ENCODE data around the gene PHLPP2.
A peak's percentile ranks its signal among the peaks of the same experiment; 100 is the strongest.

Gene PHLPP2, protein sequence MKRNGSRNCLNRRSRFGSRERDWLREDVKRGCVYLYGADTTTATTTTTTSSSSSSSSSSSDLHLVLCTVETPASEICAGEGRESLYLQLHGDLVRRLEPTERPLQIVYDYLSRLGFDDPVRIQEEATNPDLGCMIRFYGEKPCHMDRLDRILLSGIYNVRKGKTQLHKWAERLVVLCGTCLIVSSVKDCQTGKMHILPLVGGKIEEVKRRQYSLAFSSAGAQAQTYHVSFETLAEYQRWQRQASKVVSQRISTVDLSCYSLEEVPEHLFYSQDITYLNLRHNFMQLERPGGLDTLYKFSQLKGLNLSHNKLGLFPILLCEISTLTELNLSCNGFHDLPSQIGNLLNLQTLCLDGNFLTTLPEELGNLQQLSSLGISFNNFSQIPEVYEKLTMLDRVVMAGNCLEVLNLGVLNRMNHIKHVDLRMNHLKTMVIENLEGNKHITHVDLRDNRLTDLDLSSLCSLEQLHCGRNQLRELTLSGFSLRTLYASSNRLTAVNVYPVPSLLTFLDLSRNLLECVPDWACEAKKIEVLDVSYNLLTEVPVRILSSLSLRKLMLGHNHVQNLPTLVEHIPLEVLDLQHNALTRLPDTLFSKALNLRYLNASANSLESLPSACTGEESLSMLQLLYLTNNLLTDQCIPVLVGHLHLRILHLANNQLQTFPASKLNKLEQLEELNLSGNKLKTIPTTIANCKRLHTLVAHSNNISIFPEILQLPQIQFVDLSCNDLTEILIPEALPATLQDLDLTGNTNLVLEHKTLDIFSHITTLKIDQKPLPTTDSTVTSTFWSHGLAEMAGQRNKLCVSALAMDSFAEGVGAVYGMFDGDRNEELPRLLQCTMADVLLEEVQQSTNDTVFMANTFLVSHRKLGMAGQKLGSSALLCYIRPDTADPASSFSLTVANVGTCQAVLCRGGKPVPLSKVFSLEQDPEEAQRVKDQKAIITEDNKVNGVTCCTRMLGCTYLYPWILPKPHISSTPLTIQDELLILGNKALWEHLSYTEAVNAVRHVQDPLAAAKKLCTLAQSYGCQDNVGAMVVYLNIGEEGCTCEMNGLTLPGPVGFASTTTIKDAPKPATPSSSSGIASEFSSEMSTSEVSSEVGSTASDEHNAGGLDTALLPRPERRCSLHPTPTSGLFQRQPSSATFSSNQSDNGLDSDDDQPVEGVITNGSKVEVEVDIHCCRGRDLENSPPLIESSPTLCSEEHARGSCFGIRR (N-terminal part only)

DNA sequence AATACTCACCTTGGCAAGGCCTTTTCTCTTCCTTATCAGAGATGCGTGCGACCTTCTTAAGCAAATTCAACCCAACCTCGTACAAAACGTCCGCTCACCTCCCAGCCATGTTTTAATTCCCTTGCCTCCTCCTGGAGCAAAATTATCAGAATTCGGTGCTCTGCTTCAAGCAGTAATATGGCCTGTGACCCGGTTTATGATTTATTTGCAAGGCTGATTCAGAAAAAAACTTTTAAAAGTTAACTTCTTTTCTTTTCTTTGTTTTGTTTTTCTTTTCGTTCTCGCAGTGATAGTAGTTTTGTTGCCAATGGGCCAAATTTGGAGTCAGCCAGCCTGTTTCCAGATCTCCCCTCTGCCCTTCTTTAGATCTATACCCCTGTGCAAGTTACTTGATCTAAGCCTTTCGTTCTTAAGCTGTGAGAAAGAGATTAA is at the start of gene PHLPP2:
PHLPP2 (minus strand) TSS at position 382 of the 432 bp plus-strand sequence. CDS start 9,906 bp downstream, outside the sequence.
- DNase-seq: no peak

DNA sequence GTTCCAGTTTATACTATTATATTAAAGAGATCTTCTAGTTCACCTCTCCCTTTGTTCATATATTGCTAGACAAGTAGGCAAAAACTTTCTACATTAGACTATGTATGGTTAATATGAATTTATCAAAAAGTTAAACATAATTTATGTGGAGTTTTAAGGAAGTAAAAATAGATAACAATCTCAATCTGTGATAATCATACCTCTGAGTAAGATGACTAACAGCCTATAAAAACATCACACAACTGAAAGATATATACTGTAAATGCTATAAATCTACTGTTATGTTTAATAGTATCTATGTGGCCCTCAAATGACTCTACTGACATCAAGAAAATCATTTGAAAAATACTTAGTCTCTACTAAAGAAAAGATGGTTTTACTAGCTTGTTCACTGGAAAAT is 47.1 kb upstream of the PHLPP2 start:
- no peak for DNase-seq

DNA sequence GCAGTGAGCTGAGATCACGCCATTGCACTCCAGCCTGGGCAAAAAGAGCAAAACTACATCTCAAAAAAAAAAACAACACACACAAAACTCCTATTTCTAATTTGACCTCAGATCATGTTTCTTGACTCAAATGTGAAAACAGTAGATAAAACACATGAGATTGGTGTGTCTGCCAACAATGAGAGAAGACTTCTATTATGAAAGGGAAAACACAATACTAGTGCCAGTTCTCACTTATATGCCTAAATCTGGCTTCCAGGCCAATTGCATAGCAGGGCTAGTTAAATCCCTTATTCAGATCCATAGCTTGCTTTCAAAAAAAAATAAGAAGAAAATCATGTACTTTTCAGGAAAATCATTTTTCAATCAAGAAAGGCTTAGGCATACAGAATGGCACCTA is 44.7 kb upstream of the PHLPP2 start:
- DNase-seq: no peak

DNA sequence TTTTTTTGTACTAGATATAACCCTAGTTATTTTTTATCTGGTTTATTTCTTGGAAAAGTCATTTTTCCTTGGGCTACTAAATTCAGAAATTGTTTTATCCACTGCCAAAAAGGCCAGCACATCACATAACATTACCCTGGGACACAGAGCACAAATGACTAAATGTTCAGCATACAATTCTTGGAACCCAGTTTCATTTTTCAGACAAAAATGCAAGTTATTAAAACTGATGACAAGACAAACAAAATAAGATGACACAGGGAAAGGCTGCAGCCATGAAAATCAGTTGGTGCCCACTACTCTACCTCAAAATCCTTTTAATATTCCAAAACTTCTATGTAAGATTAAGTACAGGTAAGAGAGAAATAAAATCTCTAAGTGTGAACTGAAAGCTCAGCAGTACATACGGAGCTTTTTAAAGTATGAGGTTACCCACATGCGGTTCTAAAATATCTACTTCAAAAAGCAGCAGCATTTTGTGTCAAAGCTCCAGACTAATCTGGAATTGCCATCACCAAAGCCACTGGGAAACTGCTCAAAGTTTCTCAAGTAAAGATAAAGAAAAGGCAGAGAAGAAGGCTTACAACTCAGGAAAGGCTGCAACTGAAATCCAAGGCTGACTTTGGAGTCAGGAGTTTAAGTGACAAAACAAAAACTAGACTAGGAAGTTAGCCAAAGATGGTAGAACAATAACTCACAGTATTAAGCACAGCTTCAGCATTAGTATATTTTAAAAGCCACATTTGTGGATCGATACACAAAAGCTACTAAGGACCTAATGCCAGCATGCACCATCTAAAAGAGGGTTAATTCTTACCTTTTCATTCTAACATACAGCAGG is 42.8 kb upstream of the PHLPP2 start:
- DNase-seq: no peak

DNA sequence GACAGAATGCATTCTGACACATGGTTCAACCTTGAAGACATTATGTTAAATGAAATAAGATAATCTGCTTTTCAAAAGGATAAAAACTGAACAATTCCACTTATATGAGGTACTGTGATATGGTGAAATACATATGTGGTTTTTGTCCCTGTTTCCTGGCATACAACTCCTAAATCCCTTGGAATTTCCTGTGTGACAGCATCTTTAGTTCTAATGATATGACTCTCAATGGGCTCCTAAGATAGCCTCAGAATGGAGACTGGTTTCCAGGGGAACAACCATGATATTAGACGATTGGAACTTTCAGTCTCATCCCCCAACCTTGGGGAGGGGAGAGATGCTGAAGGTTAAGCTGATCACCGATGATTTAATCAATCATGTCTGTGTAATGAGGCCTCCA is 37.7 kb upstream of the PHLPP2 start:
- DNase-seq: no peak

DNA sequence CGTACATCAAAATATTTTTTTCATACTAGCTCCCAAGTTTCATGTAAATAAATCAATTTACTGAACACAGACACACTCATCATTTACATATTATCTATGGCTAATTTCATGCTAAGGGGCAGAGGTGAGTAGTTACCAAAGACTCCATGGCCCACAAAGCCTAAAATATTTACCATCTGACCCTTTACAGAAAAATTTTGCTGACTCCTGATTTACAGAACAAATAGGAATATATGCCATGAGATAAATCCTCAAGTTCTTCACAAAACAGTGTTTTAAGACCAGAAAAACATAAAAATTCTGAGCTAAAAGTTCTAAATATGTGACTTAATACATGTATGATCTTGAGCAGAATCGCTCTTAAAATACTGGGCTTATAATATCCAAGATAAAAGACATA is 36.6 kb upstream of the PHLPP2 start:
- no peak for DNase-seq

DNA sequence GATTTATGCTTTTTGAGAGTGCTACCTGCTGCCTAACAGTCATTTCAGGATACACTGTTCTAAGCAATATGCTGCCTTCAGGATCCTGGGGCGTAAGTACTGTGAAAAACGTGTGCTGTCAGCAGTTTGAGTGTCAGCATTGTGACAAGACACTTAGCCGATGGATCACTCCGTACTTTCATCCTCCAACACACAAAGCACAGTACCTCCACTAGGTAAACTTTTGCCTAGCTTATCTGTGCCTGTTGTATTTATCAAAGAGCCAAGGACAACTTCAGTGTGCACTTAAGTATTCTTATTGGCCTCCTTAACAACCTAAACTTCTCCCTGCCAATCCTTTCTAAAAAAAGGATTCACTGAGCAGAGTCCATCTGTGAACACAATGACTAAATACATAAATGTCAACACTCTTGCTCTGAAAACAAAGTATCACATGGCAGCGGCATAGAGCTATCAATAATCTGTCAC is 33.8 kb upstream of the PHLPP2 start:
- no peak for DNase-seq

DNA sequence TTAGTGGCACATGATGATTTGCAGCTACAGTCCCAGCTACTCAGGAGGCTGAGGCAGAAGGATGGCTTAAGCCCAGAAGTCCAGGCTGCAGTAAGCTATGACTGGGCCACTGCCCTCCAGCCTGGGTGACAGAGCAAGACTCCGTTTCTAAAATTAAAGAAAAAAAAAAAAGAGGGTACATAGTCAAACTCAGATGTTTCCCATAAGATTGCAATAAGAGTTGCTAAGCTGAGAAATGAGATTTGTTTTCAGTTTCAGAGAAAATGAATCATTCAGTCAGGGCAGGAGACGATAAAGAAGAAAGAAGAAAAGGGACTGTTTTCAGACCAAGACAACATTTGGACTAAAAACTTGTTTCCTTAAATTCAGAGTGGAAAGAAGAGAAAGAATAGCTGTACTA is 30.2 kb upstream of the PHLPP2 start:
- no peak for DNase-seq

DNA sequence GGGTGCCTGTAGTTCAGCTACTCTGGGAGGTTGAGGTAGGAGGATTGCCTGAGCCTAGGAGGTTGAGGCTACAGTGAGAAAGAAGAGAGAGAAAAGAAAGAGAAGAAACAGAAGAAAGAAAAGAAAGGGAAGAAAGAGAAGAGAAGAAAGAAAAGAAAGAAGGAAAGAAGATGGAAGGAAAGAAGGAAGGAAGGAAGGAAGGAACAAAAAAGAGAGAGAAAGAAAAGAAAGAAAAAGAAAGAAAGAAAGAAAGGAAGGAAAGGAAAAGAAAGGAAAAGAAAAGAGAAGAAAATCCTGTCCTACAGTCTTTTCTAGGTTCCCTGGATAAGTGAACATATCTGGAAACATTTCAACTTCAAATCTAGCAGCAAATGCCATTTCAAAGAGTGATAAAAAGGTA is 29.6 kb upstream of the PHLPP2 start:
- no peak for DNase-seq

DNA sequence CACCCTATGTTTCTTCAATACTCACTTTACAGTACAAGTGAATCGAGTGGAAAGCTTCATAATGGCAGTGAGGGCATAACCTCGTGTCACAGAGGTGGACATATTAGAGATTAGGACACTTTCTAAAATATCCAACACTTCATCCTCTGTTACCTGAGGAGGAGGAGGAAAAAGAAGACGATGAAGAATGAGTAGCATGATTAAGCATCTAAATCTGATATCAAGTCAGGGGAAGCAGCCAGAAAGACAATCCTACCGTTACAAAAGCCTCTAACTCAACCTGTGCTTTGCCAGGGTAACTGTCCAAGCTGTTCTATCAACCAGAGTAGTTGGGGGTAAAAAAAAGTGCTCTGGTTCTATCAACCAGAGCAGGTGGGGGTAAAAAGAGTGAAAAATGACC is 23.7 kb upstream of the PHLPP2 start:
- no peak for DNase-seq

DNA sequence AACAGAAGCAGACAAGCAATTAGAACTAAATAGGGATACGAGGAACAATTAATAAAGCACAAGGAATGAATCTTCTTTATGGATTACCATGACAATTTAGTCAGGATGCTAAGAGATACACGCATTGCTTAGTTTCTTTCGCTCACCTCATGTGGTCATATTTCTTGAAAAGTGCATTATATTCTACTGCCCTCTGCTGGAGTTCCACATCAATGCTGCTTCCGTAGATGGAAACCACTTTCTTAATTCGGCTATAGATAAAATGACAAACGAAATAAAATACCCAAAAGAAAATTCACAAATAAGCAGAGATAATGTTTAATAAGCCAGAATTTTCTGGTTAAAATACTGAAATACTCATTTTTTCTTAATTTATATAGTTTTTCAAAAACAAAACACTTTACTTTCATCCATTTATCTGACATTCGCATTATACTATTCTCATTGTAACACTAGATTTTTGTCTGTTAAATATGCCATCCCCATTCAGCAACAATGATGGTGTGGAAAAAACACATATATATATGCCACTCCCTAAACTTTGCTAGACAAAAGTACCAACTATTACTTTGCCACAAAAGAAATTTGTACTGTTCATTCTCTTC is 22.0 kb upstream of the PHLPP2 start:
- no peak for DNase-seq

DNA sequence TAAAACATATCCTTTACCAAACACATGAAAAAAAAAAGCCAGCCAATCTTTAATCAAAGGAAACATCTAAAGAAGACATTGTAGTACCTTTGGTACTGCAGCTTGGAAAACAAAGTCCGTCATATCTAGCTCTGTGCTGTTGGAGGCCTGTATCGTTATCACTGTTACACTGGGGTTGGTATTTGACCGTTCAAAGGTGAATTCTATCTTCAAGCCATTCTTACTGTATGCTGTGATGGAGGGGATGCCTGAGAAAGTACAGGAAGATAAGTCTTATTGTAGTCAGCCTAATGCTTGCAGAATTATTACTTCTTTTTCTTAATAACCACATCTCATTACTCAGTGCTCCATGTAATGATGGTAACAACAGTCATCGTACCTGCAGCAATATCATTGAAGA is 14.4 kb upstream of the PHLPP2 start:
- no peak for DNase-seq

DNA sequence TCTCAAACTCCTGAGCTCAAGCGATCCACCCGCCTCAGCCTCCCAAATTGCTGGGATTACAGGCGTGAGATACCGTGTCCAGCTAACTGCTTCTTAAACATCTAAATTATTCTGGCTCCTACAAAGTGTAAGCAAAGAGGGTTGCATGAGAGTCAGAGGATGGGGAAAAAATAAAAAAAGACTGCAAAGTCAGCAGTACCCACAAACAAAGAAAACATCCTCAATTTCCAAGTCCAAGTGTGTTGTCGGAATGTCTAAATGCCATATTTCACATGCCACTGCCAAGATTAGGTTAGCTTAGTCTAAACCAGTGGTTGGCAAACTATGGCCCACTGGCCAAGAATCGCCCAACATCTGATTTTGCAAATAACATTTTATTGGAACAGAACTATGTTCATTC is 13.0 kb upstream of the PHLPP2 start:
- no peak for DNase-seq

DNA sequence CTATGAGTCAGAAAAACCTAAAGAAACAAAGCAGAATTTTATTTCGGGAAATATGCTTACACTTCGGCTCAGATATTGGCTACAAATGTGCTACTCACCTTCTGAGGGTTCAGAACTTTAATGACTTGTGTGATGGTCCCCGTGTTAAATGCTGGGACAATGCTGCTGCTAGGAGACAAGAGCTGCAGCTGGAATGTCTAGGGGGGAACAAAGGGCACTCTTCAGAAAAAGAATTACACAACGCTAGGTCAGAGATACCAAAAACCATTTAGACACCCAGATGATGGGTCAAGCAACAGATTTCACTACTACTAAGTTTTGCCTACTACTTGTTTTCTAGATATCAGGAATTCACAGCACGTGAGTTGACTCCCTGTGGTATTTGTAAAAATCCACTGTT is 10.0 kb upstream of the PHLPP2 start:
- no peak for DNase-seq

DNA sequence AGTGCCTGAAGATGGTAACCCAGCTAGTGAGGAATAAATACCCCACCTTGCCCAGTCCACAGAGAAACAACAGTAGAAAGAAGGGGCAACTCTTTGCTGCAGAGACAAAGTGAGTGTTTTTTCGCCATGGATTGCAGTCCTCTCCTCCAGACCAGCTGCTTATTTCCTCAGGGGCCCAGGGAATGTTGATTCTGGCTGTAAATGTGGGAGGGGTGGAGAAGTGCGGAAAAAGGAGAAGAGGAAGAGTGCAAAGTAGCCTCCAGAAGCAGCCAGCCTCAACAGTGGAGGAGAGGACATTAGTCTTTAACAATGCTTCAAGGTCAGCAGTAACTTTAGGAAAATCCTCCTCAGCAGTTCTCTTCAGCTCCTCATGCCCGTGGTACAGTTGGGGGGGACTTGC is 8.1 kb upstream of the PHLPP2 start:
- no peak for DNase-seq

DNA sequence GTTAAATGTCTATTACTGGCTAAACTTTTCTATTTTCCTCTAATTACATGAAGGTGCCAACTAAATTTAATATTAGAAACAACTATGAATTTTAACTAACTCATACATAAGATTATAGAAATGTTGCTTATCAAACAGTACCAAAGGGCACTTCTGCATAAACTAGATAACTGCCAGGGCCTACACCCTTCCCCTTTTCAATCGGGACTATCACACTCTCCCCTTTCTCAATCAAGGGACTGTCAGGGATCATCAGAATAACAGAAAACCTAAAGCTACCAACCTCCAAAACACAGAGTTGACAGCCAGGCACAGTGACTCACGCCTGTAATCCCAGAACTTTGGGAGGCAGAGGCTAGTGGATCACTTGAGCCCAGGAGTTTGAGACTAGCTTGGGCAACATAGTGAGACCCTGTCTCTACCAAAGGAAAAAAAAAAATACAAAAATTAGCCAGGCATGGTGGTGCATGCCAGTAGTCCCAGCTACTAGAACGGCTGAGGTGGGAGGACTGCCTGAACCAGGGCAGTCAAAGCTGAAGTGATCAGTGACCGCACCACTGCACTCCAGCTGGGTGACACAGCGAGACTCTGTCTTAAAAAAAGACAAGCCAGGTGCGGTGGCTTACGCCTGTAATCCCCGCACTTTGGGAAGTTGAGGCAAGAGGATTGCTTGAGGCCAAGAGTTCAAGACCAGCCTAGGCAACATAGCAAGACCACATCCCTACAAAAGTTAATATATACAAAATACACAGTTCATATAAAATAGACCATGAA is 3.2 kb upstream of the PHLPP2 start:
- no peak for DNase-seq

DNA sequence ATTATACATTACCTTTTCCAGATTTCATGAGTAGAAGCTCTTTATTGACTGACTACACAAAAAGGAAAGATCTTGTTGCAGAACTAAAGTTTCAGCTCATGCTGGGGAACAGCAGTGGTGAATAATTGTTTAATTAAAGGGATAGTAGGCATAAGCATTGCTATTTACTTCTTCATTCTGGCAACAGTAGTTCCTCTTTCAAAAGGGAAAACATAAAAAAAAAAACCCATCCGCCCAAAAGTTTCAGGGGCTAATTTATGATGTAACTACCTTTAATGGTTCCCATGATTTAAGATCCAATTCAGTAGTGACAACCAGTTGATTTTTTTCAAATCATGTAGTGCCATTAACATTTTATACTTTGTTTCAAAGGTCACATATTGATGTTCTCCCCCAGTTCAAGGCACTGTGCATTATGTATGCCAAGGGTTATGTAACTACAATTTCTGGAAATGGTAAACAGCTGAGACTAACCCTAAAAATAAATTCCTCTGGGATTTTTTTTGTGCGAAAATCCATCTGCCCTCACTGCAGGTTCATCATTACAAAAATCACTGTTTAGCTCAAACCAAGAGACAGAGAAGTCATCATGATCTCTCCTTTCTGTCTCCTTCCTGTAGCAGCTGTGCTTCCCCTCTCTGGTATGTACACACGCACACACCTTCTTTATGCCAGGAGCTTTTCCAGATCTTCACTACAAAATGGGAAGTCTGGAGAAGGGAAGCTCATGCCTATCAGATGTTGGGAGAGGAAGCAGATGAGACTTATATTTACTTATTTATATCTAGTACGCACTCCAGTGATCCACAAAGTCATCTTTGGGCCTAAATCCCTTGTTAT is 2.2 kb upstream of the PHLPP2 start:
- no peak for DNase-seq

DNA sequence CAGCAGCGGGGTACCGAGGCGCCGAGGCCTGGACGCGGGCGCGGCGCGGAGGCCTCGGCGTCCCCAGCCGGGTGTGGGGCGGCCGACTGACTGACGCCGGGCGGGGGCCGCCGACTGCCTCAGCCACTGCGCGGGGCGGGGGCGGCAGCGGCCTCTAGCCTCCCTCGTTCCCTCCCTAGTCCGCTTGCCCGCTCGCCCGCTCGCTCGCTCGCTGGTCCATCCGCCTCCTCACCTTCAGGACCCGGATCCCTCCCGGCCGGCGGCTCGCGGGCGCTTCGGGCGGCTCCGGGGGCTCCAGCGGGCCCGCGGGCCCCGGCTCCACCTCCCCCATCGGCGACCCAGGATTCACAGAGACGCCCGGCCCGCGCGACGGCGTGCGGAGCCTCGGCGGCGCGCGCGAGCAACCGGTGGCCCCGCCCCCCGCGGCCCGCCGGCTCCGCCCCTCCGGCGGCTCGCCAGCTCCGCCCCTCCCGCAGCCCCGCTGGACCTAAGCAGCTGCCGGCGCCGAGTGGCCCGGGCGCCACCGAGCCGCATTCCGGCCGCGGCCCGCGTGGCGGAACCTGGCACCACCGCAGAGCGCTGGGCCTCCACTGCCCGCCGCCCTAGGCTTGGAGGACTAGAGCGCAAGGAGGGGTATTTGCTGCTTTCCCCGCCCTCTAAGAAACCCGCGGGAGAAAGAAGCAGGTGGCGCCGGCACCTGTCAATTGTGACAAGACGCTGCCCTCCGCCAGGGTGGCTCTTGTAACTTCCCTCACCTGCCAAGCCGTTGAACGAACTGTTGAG is 773 bp downstream of the PHLPP2 start:
- DNase-seq: peak; percentile 90

All from COR-L47 (cell line).